K562 (cell line): ENCODE results near the gene NDOR1. TPM values are rescaled to one million over a fixed set of nuclear protein-coding genes. Genes with fewer than 3 reads are reported as not detected.

ENCODE experiments used
- BCLAF1 ChIP-seq, 2 experiments: fragments of 450-650 bp in 1 of 2; IDR thresholded peaks; 2 replicates each; pipeline ENCODE4 v1.6.1; 2011 to 2017; ENCODE audit warnings: low read depth in 2 of 2, antibody characterized with exemption in 1 of 2, borderline replicate concordance in 1 of 2, low read length in 1 of 2, mild to moderate bottlenecking in 1 of 2, mixed read lengths in 1 of 2; ENCODE audit not compliant: control insufficient read depth in 1 of 2
- KAT8 ChIP-seq: fragments of 450-650 bp; IDR thresholded peaks from 2 replicates; pipeline ENCODE4 v1.6.1; 2016; ENCODE audit warnings: low read depth, mild to moderate bottlenecking
- MGA ChIP-seq: fragments of 450-650 bp; IDR thresholded peaks from 2 replicates; pipeline ENCODE4 v1.6.1; 2016; ENCODE audit warnings: mild to moderate bottlenecking, moderate library complexity
- RNF219 ChIP-seq: fragments of 250-450 bp; sonication (Bioruptor Pico); IDR thresholded peaks from 2 replicates; pipeline ENCODE4 v1.5.0; 2022; ENCODE audit warnings: mild to moderate bottlenecking
- SNIP1 ChIP-seq: fragments of 450-650 bp; IDR thresholded peaks from 2 replicates; pipeline ENCODE4 v1.7.1; 2017; ENCODE audit warnings: low read depth, mild to moderate bottlenecking
- SP2 ChIP-seq: IDR thresholded peaks from 2 replicates; pipeline ENCODE4 v1.6.1; 2011; ENCODE audit warnings: mild to moderate bottlenecking, low read depth, low read length, moderate library complexity; ENCODE audit not compliant: poor library complexity, severe bottlenecking; ENCODE audit errors: extremely low read depth
- ZNF232 ChIP-seq: sonication (generic); formaldehyde crosslinking; IDR thresholded peaks from 2 replicates; pipeline ENCODE4 v1.8.0; 2022; ENCODE audit warnings: mild to moderate bottlenecking, missing genetic modification reagents
- polyA plus RNA-seq, 8 experiments: library from polyadenylated mRNA; depleted of rRNA in 4 of 8; stranded (reverse) in 5 of 8; unstranded in 3 of 8; fragments of >200 nt; fragmentation: Nextera tagmentation in 2 of 8; fragmentation: Illumina TruSeq in 1 of 8; extraction: Ambion mirVana in 2 of 8; extraction: Trizol in 1 of 8; gene quantifications; 2 replicates each; pipeline versions ENCODE4 v1.2.1 to v1.2.3, GENCODE V29; 2011 to 2014; ENCODE audit warnings: inconsistent platforms in 1 of 8, missing spikeins in 1 of 8
- total RNA-seq, 7 experiments: library from RNA; depleted of rRNA in 6 of 7; stranded (reverse); fragments of >200 nt in 6 of 7; fragmentation: Illumina TruSeq in 2 of 7; extraction: Trizol in 2 of 7; gene quantifications; 2 replicates each; pipeline versions ENCODE4 v1.2.1 to v1.2.3, GENCODE V29; 2011 to 2021; ENCODE audit warnings: low replicate concordance in 1 of 7

NDOR1 gene
- total and polyA plus RNA-seq, 9 of the 15 experiments (the other 6 are each of a cell fraction or from before 2014, with no cell fraction given) = 0.06 to 36.9 (median 6.9) TPM

GRCh38 chr9:137218754-137219271 lies 13.3 kb downstream of the NDOR1 start (continued):
- TF ChIP-seq BCLAF1 (IDR thresholded peaks at IDR 0.05; ENCODE audit: borderline replicate concordance in 1 of 2, control insufficient read depth in 1 of 2, low read depth in 2 of 2, low read length in 1 of 2) (no peak), ZNF232 (CRISPR knock-in tag) (no peak), MGA (no peak; the same call in 1 of the 2 replicates), SNIP1 (no peak), SP2 (no peak), RNF219 (CRISPR knock-in tag) (no peak), KAT8 (no peak)
